IMR-90 (cell line): ENCODE measurements around the gene MXD4. TPM values are rescaled to one million over a fixed set of nuclear protein-coding genes. Genes with fewer than 3 reads are reported as not detected.

Source experiments
- ATAC-seq: fragments of 200-7000 bp; cut with Tn5 transposase; 2 replicates; pipeline ENCODE4 v1.9.1; 2020; ENCODE audit warnings: low read depth, mild to moderate bottlenecking, moderate library complexity
- BruUV-seq: library from RNA; stranded (reverse); fragments of 400-500 nt; replicated peaks from 2 replicates; lab custom pipeline; 2021; lab: Mats Ljungman, UMichigan
- CTCF ChIA-PET: fragments of 300-600 bp; formaldehyde crosslinking; extraction: SDS; loops from one replicate; lab custom pipeline; 2021; ENCODE audit warnings: antibody characterized with exemption; lab: Yijun Ruan, JAX
- POLR2A ChIA-PET: fragments of 300-600 bp; sonication (Branson Sonifier 250); formaldehyde crosslinking; loops from one replicate; lab custom pipeline; 2022; ENCODE audit warnings: antibody characterized with exemption; ENCODE audit not compliant: unreplicated experiment; lab: Charles Lee
- DNase-seq: peaks from one replicate; pipeline ENCODE4 v3.0.0; 2013
- H2AFZ ChIP-seq: replicated peaks from 2 replicates; pipeline ENCODE3; 2013; ENCODE audit warnings: low read length, mild to moderate bottlenecking; ENCODE audit not compliant: poor library complexity
- H2AK5ac ChIP-seq: 2 replicates; pipeline ENCODE4 v1.6.1; 2013; ENCODE audit warnings: low read depth, low read length, inconsistent platforms
- H2AK9ac ChIP-seq: replicated peaks from 2 replicates; pipeline ENCODE3; 2013; ENCODE audit warnings: mild to moderate bottlenecking, low read depth, low read length, moderate library complexity; ENCODE audit not compliant: poor library complexity
- H2BK120ac ChIP-seq: 2 replicates; pipeline ENCODE4 v1.6.1; 2013; ENCODE audit warnings: low read depth, low read length, inconsistent platforms
- H2BK15ac ChIP-seq: 3 replicates; pipeline ENCODE4 v1.6.1; 2013; ENCODE audit warnings: low read depth, low read length, inconsistent platforms
- H2BK20ac ChIP-seq: 2 replicates; pipeline ENCODE4 v1.6.1; 2013; ENCODE audit warnings: low read depth, mild to moderate bottlenecking, inconsistent platforms, low read length, moderate library complexity
- H2BK5ac ChIP-seq: 2 replicates; pipeline ENCODE4 v1.6.1; 2013; ENCODE audit warnings: mild to moderate bottlenecking, low read depth, low read length, inconsistent platforms; ENCODE audit not compliant: poor library complexity, severe bottlenecking
- H3K14ac ChIP-seq: replicated peaks from 2 replicates; pipeline ENCODE4 v1.6.1; 2013; ENCODE audit warnings: low read depth, low read length, inconsistent platforms
- H3K18ac ChIP-seq: 2 replicates; pipeline ENCODE4 v1.6.1; 2013; ENCODE audit warnings: low read depth, low read length, control low read depth
- H3K23ac ChIP-seq: 2 replicates; pipeline ENCODE4 v1.6.1; 2013; ENCODE audit warnings: low read depth, low read length, inconsistent platforms
- H3K27ac ChIP-seq: 2 replicates; pipeline ENCODE4 v1.5.1; 2013; ENCODE audit warnings: mild to moderate bottlenecking, control low read depth, low read length; ENCODE audit not compliant: insufficient read depth
- H3K27me3 ChIP-seq: 2 replicates; pipeline ENCODE4 v1.6.1; 2013; ENCODE audit warnings: low read length; ENCODE audit not compliant: control insufficient read depth, insufficient read depth
- H3K36me3 ChIP-seq: 2 replicates; pipeline ENCODE4 v1.6.1; 2013; ENCODE audit warnings: low read length, mixed read lengths; ENCODE audit not compliant: control insufficient read depth, insufficient read depth
- H3K4ac ChIP-seq: 2 replicates; pipeline ENCODE4 v1.6.1; 2013; ENCODE audit warnings: low read depth, low read length, inconsistent platforms
- H3K4me1 ChIP-seq: 2 replicates; pipeline ENCODE4 v1.6.1; 2013; ENCODE audit warnings: low read length, mixed read lengths; ENCODE audit not compliant: control insufficient read depth, insufficient read depth
- H3K4me2 ChIP-seq: 2 replicates; pipeline ENCODE4 v1.6.1; 2013; ENCODE audit warnings: low read depth, mild to moderate bottlenecking, control low read depth, low read length, moderate library complexity
- H3K4me3 ChIP-seq: 2 replicates; pipeline ENCODE4 v1.5.1; 2013; ENCODE audit warnings: low read depth, mild to moderate bottlenecking, control low read depth, low read length, moderate library complexity; ENCODE audit not compliant: insufficient read depth
- H3K56ac ChIP-seq: 2 replicates; pipeline ENCODE4 v1.6.1; 2013; ENCODE audit warnings: low read length, inconsistent platforms; ENCODE audit not compliant: insufficient read depth; ENCODE audit errors: extremely low read depth
- H3K79me1 ChIP-seq, 2 experiments: 2 replicates each; pipeline ENCODE4 v1.6.1; 2013; ENCODE audit warnings: low read length in 2 of 2, inconsistent platforms in 1 of 2, low read depth in 1 of 2
- H3K9ac ChIP-seq: 2 replicates; pipeline ENCODE4 v1.6.1; 2013; ENCODE audit warnings: low read depth, low read length, control low read depth
- H3K9me1 ChIP-seq: 2 replicates; pipeline ENCODE4 v1.6.1; 2013; ENCODE audit warnings: low read length, inconsistent platforms; ENCODE audit not compliant: insufficient read depth
- H3K9me3 ChIP-seq: 2 replicates; pipeline ENCODE4 v1.6.1; 2013; ENCODE audit warnings: low read length; ENCODE audit not compliant: control insufficient read depth, insufficient read depth
- H4K20me1 ChIP-seq: 2 replicates; pipeline ENCODE4 v1.6.1; 2013; ENCODE audit warnings: low read length, inconsistent platforms; ENCODE audit not compliant: insufficient read depth
- H4K5ac ChIP-seq: 2 replicates; pipeline ENCODE4 v1.6.1; 2013; ENCODE audit warnings: mild to moderate bottlenecking, low read depth, low read length, control low read depth
- H4K8ac ChIP-seq, 2 experiments: 2 replicates each; pipeline ENCODE4 v1.6.1; 2013; ENCODE audit warnings: low read depth in 2 of 2, low read length in 2 of 2, control low read depth in 1 of 2, inconsistent platforms in 1 of 2
- H4K91ac ChIP-seq: 2 replicates; pipeline ENCODE4 v1.6.1; 2013; ENCODE audit warnings: low read depth, low read length, inconsistent platforms; ENCODE audit not compliant: insufficient read depth
- BHLHE40 ChIP-seq: fragments of 150-350 bp; IDR thresholded peaks from 2 replicates; pipeline ENCODE4 v1.6.1; 2016; ENCODE audit warnings: mild to moderate bottlenecking, low read depth, low read length
- CEBPB ChIP-seq: IDR thresholded peaks from 2 replicates; pipeline ENCODE4 v1.6.1; 2012; ENCODE audit warnings: low read depth, low read length, improper control_type of control experiment
- CHD1 ChIP-seq: IDR thresholded peaks from 2 replicates; pipeline ENCODE4 v1.6.1; 2012; ENCODE audit warnings: low read depth, low read length, improper control_type of control experiment
- FOS ChIP-seq: fragments of 150-350 bp; IDR thresholded peaks from 2 replicates; pipeline ENCODE4 v1.6.1; 2016; ENCODE audit warnings: low read depth, low read length
- MAFK ChIP-seq: IDR thresholded peaks from 2 replicates; pipeline ENCODE4 v1.6.1; 2012; ENCODE audit warnings: low read depth, low read length, improper control_type of control experiment
- MAZ ChIP-seq: IDR thresholded peaks from 2 replicates; pipeline ENCODE4 v1.6.1; 2012; ENCODE audit warnings: low read depth, mild to moderate bottlenecking, low read length, improper control_type of control experiment, moderate library complexity, borderline replicate concordance
- NFE2L2 ChIP-seq: fragments of 150-350 bp; IDR thresholded peaks from 2 replicates; pipeline ENCODE4 v1.6.1; 2016; ENCODE audit warnings: low read depth, mild to moderate bottlenecking, low read length
- POLR2A ChIP-seq: IDR thresholded peaks from 2 replicates; pipeline ENCODE4 v1.6.1; 2012; ENCODE audit warnings: mild to moderate bottlenecking, low read depth, low read length
- RAD21 ChIP-seq: IDR thresholded peaks from 2 replicates; pipeline ENCODE4 v1.6.1; 2012; ENCODE audit warnings: low read length, improper control_type of control experiment
- RCOR1 ChIP-seq: IDR thresholded peaks from 2 replicates; pipeline ENCODE4 v1.6.1; 2012; ENCODE audit warnings: mild to moderate bottlenecking, low read length, improper control_type of control experiment; ENCODE audit not compliant: insufficient replicate concordance
- RFX5 ChIP-seq: IDR thresholded peaks from 2 replicates; pipeline ENCODE4 v1.8.0; 2012; ENCODE audit warnings: low read depth, mild to moderate bottlenecking, low read length, moderate library complexity
- SMC3 ChIP-seq: fragments of 150-350 bp; IDR thresholded peaks from 2 replicates; pipeline ENCODE4 v1.6.1; 2016; ENCODE audit warnings: low read depth, mild to moderate bottlenecking, antibody characterized with exemption, low read length, moderate library complexity
- WGBS, 2 experiments: methylation state at CpG; one replicate each; pipeline versions ENCODE4 v1.1.5 to v1.1.7; 2013; ENCODE audit warnings: missing lambda C conversion rate in 2 of 2; ENCODE audit not compliant: insufficient read length in 1 of 2; ENCODE audit errors: extremely low coverage in 2 of 2; 5-methylcytosine and 5-hydroxymethylcytosine counted together
- dilution Hi-C: fragments of 300-500 bp; cut with HindIII; formaldehyde crosslinking; loops from one replicate; pipeline ENCODE4 v1.14.3; 2018; ENCODE audit warnings: low sequenced_read_pairs; ENCODE audit not compliant: unreplicated experiment
- in situ Hi-C: fragments of 300-500 bp; cut with MboI; formaldehyde crosslinking; loops from 3 replicates; pipeline ENCODE4 v1.14.3; 2019; ENCODE audit warnings: low sequenced_read_pairs, inconsistent platforms, mixed read lengths
- intact Hi-C: fragments of 100-400 bp; cut with micrococcal nuclease; formaldehyde crosslinking; loops from 2 replicates; pipeline ENCODE4 v1.10.0; 2022
- polyA plus RNA-seq, 3 experiments: library from polyadenylated mRNA; depleted of rRNA; stranded (reverse); fragments of >200 nt; gene quantifications; 2 replicates each; pipeline ENCODE4 v1.2.3, GENCODE V29; 2012; ENCODE audit warnings: low replicate concordance in 1 of 3
- total RNA-seq: library from RNA; depleted of rRNA; stranded (reverse); fragments of >200 nt; gene quantifications from 2 replicates; pipeline ENCODE4 v1.2.3, GENCODE V29; 2012
- TF ChIP-seq, protein P1 (sequence below): fragments of 150-350 bp; IDR thresholded peaks from 2 replicates; pipeline ENCODE4 v1.6.1; 2016; ENCODE audit warnings: low read depth, mild to moderate bottlenecking, low read length, moderate library complexity, borderline replicate concordance
- TF ChIP-seq, protein P2 (sequence below): fragments of 150-350 bp; IDR thresholded peaks from 2 replicates; pipeline ENCODE4 v1.6.1; 2017; ENCODE audit warnings: mild to moderate bottlenecking, antibody characterized with exemption, low read length, low read depth
- TF ChIP-seq, protein P3 (sequence below): conservative IDR thresholded peaks from 2 replicates; pipeline ENCODE4 v1.5.1; 2012; ENCODE audit warnings: mild to moderate bottlenecking, low read depth, low read length, improper control_type of control experiment

The MXD4 gene
- total and polyA plus RNA-seq, 2 of the 4 experiments (the other 2 are of a cell fraction): 22.8 to 54.4 TPM

DNA sequence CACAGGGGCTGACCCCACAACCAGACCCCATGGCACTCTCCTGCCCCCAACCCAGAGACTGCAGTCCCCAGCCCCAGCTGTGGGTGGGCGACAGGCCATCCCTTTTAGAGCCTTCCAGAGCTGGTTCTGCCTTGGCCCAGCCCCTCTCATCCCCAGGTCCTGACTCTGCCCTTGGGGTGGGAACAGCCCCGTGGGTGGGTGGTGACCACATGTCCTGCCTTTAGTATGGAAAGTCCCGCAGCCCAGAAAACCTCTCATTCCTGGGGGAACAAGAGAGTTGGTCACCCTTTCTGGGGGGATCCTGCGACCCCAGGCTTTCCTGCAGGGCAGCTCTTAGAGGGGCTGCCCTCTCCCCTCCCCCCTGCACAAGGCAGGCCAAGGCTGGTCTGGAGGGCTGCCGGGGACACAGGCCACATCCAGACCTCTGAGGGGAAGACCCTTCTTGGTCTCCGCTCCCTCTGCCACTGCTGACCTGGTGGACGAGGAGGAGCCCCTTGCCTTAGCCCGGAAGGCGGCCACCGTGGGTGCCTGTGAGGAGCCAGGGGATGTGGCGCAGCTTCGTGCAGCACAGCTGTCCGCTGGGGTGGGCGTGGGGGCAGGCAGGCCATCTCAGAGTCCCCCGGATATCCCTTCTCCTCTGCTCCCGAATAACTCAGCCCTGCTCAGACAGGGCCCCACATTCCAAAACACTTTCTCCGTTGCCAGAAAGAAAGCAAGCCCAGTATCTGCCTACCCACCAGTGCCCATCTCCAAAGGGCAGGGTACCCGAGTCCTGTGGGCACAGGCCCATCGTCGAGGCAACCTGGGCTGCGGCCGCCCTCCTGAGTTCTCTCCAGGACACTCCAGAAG, 6.7 kb upstream of the MXD4 start:
- no peak overlapping the region for H2AK9ac ChIP-seq
- no peaks in the 10 kb centered on the region for H3K79me1 ChIP-seq
- ChIA-PET CTCF (no interaction called here), POLR2A (no interaction called here)
- dilution Hi-C loops: no loop called here
- H3K36me3 ChIP-seq: no peaks in the 10 kb centered on the region
- ATAC-seq (no peak), DNase-seq (no peak)
- no peak overlapping the region for H3K23ac ChIP-seq
- H3K18ac ChIP-seq: no peak overlapping the region
- no peaks in the 10 kb centered on the region for H3K9me1 ChIP-seq
- peaks cover 3% of the 10 kb centered on the region; the same call in 1 of the 2 replicates for H3K4me1 ChIP-seq
- no peak overlapping the region for H3K4ac ChIP-seq
- no peak overlapping the region for H2BK15ac ChIP-seq
- H4K91ac ChIP-seq: no peak overlapping the region
- H2BK5ac ChIP-seq: no peak overlapping the region
- no peak overlapping the region for H3K56ac ChIP-seq
- no peak overlapping the region for H3K9ac ChIP-seq
- no peak overlapping the region for H2AFZ ChIP-seq
- H4K8ac ChIP-seq: no peak overlapping the region
- H2AK5ac ChIP-seq: no peak overlapping the region
- in situ Hi-C loops: no loop called here
- no peaks in the 10 kb centered on the region for H3K9me3 ChIP-seq
- no peak overlapping the region for H4K5ac ChIP-seq
- no peak overlapping the region for H2BK120ac ChIP-seq
- no peak overlapping the region for H2BK20ac ChIP-seq
- H3K4me2 ChIP-seq: no peak overlapping the region
- no peaks in the 10 kb centered on the region for H4K20me1 ChIP-seq
- peaks cover 2% of the 10 kb centered on the region; the same call in 1 of the 2 replicates for H3K27me3 ChIP-seq
- WGBS, 2 experiments: 61% methylated on average over 4 of the region's 22 CpGs; no CpG with 5 or more reads in 1 of the 2 experiments
- H3K14ac ChIP-seq: no peak overlapping the region
- no peak overlapping the region for H3K4me3 ChIP-seq
- BruUV-seq: no TSS peak
- no peak overlapping the region for H3K27ac ChIP-seq
- intact Hi-C loops: loop anchor here (10.0 kb wide), 1 partner anchor 146 kb away; the partner anchor contains the start of genes CFAP99 and ZFYVE28
- TF ChIP-seq CHD1: no peak
- TF ChIP-seq BHLHE40: no peak
- TF ChIP-seq CEBPB: no peak
- TF ChIP-seq FOS: no peak
- TF ChIP-seq SMC3: no peak
- TF ChIP-seq NFE2L2: no peak
- no peak for TF ChIP-seq RFX5
- no peak for TF ChIP-seq RAD21
- no peak for TF ChIP-seq RCOR1
- TF ChIP-seq, protein P1, sequence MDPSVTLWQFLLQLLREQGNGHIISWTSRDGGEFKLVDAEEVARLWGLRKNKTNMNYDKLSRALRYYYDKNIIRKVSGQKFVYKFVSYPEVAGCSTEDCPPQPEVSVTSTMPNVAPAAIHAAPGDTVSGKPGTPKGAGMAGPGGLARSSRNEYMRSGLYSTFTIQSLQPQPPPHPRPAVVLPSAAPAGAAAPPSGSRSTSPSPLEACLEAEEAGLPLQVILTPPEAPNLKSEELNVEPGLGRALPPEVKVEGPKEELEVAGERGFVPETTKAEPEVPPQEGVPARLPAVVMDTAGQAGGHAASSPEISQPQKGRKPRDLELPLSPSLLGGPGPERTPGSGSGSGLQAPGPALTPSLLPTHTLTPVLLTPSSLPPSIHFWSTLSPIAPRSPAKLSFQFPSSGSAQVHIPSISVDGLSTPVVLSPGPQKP: no peak
- TF ChIP-seq, protein P2, sequence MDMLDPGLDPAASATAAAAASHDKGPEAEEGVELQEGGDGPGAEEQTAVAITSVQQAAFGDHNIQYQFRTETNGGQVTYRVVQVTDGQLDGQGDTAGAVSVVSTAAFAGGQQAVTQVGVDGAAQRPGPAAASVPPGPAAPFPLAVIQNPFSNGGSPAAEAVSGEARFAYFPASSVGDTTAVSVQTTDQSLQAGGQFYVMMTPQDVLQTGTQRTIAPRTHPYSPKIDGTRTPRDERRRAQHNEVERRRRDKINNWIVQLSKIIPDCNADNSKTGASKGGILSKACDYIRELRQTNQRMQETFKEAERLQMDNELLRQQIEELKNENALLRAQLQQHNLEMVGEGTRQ: no peak
- TF ChIP-seq, protein P3, sequence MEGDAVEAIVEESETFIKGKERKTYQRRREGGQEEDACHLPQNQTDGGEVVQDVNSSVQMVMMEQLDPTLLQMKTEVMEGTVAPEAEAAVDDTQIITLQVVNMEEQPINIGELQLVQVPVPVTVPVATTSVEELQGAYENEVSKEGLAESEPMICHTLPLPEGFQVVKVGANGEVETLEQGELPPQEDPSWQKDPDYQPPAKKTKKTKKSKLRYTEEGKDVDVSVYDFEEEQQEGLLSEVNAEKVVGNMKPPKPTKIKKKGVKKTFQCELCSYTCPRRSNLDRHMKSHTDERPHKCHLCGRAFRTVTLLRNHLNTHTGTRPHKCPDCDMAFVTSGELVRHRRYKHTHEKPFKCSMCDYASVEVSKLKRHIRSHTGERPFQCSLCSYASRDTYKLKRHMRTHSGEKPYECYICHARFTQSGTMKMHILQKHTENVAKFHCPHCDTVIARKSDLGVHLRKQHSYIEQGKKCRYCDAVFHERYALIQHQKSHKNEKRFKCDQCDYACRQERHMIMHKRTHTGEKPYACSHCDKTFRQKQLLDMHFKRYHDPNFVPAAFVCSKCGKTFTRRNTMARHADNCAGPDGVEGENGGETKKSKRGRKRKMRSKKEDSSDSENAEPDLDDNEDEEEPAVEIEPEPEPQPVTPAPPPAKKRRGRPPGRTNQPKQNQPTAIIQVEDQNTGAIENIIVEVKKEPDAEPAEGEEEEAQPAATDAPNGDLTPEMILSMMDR: no peak
- TF ChIP-seq POLR2A: no peak
- no peak for TF ChIP-seq MAZ
- TF ChIP-seq MAFK: no peak
